ENCODE data around the gene ATP2A3. TPM values are rescaled to one million over a fixed set of nuclear protein-coding genes. Genes with fewer than 3 reads are reported as not detected.

Gene ATP2A3
- total RNA-seq, 1 experiment from 2014 or later = 4.4 TPM

DNA sequence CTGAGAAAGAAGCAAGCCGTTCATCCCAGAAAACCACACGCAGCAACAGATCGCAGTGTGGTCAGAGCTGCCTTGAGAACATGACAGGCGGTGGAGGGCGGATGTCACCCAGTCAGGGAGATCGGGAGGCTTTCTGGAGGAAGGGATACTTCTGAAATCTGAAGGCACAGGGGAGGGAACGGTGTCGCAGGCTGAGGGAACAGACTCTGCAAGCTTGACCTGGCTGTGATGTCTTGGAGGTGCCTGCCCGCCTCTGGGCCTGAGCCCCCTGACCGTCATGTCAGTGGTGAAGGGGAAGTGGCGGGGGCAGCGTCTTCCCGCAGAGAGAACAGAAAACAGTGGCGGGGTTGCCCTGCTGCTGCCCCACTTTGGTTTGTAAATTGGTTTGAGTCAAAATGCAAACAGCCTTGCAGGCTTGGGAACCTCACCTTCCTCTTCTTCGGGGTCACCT lies 8.1 kb upstream of the ATP2A3 start:
- ChIA-PET CTCF (no interaction called here), POLR2A (ENCODE audit: unreplicated experiment) (no interaction called here)
- BruUV-seq (replicated peaks) = no TSS peak

DNA sequence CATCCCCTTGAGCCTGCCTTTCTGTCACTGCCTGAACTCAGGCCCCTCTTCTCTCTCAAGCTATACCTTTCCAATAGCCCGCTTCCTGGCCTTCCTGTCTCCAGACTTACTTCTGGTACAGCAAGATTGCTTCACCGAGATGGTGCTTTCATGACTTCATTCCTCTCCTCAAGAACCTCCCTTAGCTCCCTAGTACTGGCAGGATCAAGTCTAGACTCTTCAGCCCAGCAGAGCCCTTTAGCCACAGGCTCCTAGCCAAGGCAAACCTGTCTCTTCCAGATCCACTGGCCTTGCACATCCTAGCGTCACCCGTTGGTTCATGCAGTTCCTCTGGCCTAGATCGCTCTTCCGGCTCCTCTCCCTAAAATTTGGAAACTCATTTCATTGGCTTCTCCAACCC lies 6.4 kb upstream of the ATP2A3 start:
- no peaks in the 10 kb centered on the region for H3K9me2 ChIP-seq (ENCODE audit: insufficient read depth)
- no peak overlapping the region for H3K27ac ChIP-seq
- H3K4me3 ChIP-seq = no peak overlapping the region
- BruUV-seq (replicated peaks) = no TSS peak
- no peaks in the 10 kb centered on the region for H3F3A ChIP-seq (ENCODE audit: insufficient read depth, low read depth)
- H3K79me2 ChIP-seq (ENCODE audit: low read depth) = no peaks in the 10 kb centered on the region
- DNase-seq = no peak
- peaks cover 6% of the 10 kb centered on the region for H3K9me3 ChIP-seq (ENCODE audit: insufficient read depth, low read depth)
- TF ChIP-seq, protein P1, sequence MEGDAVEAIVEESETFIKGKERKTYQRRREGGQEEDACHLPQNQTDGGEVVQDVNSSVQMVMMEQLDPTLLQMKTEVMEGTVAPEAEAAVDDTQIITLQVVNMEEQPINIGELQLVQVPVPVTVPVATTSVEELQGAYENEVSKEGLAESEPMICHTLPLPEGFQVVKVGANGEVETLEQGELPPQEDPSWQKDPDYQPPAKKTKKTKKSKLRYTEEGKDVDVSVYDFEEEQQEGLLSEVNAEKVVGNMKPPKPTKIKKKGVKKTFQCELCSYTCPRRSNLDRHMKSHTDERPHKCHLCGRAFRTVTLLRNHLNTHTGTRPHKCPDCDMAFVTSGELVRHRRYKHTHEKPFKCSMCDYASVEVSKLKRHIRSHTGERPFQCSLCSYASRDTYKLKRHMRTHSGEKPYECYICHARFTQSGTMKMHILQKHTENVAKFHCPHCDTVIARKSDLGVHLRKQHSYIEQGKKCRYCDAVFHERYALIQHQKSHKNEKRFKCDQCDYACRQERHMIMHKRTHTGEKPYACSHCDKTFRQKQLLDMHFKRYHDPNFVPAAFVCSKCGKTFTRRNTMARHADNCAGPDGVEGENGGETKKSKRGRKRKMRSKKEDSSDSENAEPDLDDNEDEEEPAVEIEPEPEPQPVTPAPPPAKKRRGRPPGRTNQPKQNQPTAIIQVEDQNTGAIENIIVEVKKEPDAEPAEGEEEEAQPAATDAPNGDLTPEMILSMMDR (conservative IDR thresholded peaks at IDR 0.05) = no peak
- TF ChIP-seq EZH2 (IDR thresholded peaks at IDR 0.05; ENCODE audit: low read depth) = no peak
- ChIA-PET POLR2A (ENCODE audit: unreplicated experiment) (no interaction called here), CTCF (no interaction called here)
- H4K20me1 ChIP-seq (ENCODE audit: insufficient read depth) = no peaks in the 10 kb centered on the region
- no peaks in the 10 kb centered on the region for H3K27me3 ChIP-seq (ENCODE audit: insufficient read depth, low read depth)
- no peak overlapping the region for H2AFZ ChIP-seq
- intact Hi-C loops (cut with micrococcal nuclease; ENCODE audit: unreplicated experiment) = no loop called here
- H3K36me3 ChIP-seq (ENCODE audit: low read depth) = no peaks in the 10 kb centered on the region
- H3K4me2 ChIP-seq = no peak overlapping the region
- H3K4me1 ChIP-seq (replicated peaks; ENCODE audit: insufficient read depth) = no peaks in the 10 kb centered on the region

More for the DNA sequence above, 8.1 kb upstream of the ATP2A3 start:
- TF ChIP-seq, protein P1 (conservative IDR thresholded peaks at IDR 0.05) = no peak
- TF ChIP-seq EZH2 (IDR thresholded peaks at IDR 0.05; ENCODE audit: low read depth) = no peak
- no peak overlapping the region for H3K4me2 ChIP-seq
- no peak overlapping the region for H2AFZ ChIP-seq
- peaks cover 6% of the 10 kb centered on the region for H3K9me3 ChIP-seq (ENCODE audit: insufficient read depth, low read depth)
- H3K9me2 ChIP-seq (ENCODE audit: insufficient read depth) = no peaks in the 10 kb centered on the region
- intact Hi-C loops (cut with micrococcal nuclease; ENCODE audit: unreplicated experiment) = no loop called here
- no peaks in the 10 kb centered on the region for H3K79me2 ChIP-seq (ENCODE audit: low read depth)
- no peak for DNase-seq
- no peak overlapping the region for H3K4me3 ChIP-seq
- no peaks in the 10 kb centered on the region for H4K20me1 ChIP-seq (ENCODE audit: insufficient read depth)
- H3F3A ChIP-seq (ENCODE audit: insufficient read depth, low read depth) = no peaks in the 10 kb centered on the region
- no peaks in the 10 kb centered on the region for H3K36me3 ChIP-seq (ENCODE audit: low read depth)
- no peaks in the 10 kb centered on the region for H3K27me3 ChIP-seq (ENCODE audit: insufficient read depth, low read depth)
- H3K27ac ChIP-seq = no peak overlapping the region
- no peaks in the 10 kb centered on the region for H3K4me1 ChIP-seq (replicated peaks; ENCODE audit: insufficient read depth)

DNA sequence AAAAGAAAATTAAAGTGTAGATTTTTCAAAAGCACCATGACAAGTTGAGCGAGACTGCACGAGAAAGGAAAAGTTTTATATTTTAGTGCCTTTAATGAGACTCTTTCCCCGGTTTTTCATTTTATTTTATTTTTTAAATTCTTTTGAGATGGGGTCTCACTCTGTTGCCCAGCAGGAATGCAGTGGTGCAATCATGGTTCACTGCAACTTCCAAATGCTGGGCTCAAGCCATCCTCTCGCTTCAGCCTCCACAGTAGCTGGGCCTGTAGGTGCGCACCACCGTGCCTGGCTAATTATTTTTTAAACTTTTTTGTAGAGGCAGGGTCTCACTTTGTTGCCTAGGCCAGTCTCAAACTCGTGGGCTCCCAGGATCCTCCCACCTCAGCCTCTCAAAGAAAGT lies 5.7 kb upstream of the ATP2A3 start:
- TF ChIP-seq EZH2 (IDR thresholded peaks at IDR 0.05; ENCODE audit: low read depth) = no peak
- TF ChIP-seq, protein P1 (conservative IDR thresholded peaks at IDR 0.05) = no peak
- intact Hi-C loops (cut with micrococcal nuclease; ENCODE audit: unreplicated experiment) = no loop called here
- Histone ChIP-seq H3K27ac (no peak overlapping the region), H3K9me2 (ENCODE audit: insufficient read depth) (no peaks in the 10 kb centered on the region), H2AFZ (no peak overlapping the region), H3K36me3 (ENCODE audit: low read depth) (no peaks in the 10 kb centered on the region), H3K4me3 (no peak overlapping the region), H3K9me3 (ENCODE audit: insufficient read depth, low read depth) (peaks cover 4% of the 10 kb centered on the region), H3F3A (ENCODE audit: insufficient read depth, low read depth) (no peaks in the 10 kb centered on the region), H4K20me1 (ENCODE audit: insufficient read depth) (no peaks in the 10 kb centered on the region), H3K4me1 (replicated peaks; ENCODE audit: insufficient read depth) (peaks cover 5% of the 10 kb centered on the region; the same call in 1 of the 2 replicates), H3K79me2 (ENCODE audit: low read depth) (no peaks in the 10 kb centered on the region), H3K4me2 (no peak overlapping the region), H3K27me3 (ENCODE audit: insufficient read depth, low read depth) (no peaks in the 10 kb centered on the region)
- CTCF ChIA-PET = no interaction called here
- POLR2A ChIA-PET (ENCODE audit: unreplicated experiment) = no interaction called here
- BruUV-seq (replicated peaks) = no TSS peak
- no peak for DNase-seq
